SK-N-SH treated with all-trans-retinoic acid at 6 μM for 48 hours (cell line): Measurements from ENCODE around the gene SYPL1.

ENCODE experiments used
- GLIS3 ChIP-seq: fragments of 250-450 bp; sonication (Bioruptor Pico); IDR thresholded peaks from 2 replicates; pipeline ENCODE4 v1.5.0; 2020; ENCODE audit warnings: mild to moderate bottlenecking, moderate library complexity
- PATZ1 ChIP-seq: fragments of 250-450 bp; sonication (Bioruptor Pico); IDR thresholded peaks from 2 replicates; pipeline ENCODE4 v1.8.0; 2020; ENCODE audit warnings: mild to moderate bottlenecking, moderate library complexity, borderline replicate concordance
- ZFP30 ChIP-seq: fragments of 450-650 bp; formaldehyde crosslinking; IDR thresholded peaks from 2 replicates; pipeline ENCODE4 v1.5.0; 2022; ENCODE audit warnings: mild to moderate bottlenecking, moderate library complexity
- ZNF565 ChIP-seq: fragments of 450-650 bp; formaldehyde crosslinking; conservative IDR thresholded peaks from 2 replicates; pipeline ENCODE4 v1.5.0; 2020; ENCODE audit warnings: low read depth, mild to moderate bottlenecking, moderate library complexity

DNA sequence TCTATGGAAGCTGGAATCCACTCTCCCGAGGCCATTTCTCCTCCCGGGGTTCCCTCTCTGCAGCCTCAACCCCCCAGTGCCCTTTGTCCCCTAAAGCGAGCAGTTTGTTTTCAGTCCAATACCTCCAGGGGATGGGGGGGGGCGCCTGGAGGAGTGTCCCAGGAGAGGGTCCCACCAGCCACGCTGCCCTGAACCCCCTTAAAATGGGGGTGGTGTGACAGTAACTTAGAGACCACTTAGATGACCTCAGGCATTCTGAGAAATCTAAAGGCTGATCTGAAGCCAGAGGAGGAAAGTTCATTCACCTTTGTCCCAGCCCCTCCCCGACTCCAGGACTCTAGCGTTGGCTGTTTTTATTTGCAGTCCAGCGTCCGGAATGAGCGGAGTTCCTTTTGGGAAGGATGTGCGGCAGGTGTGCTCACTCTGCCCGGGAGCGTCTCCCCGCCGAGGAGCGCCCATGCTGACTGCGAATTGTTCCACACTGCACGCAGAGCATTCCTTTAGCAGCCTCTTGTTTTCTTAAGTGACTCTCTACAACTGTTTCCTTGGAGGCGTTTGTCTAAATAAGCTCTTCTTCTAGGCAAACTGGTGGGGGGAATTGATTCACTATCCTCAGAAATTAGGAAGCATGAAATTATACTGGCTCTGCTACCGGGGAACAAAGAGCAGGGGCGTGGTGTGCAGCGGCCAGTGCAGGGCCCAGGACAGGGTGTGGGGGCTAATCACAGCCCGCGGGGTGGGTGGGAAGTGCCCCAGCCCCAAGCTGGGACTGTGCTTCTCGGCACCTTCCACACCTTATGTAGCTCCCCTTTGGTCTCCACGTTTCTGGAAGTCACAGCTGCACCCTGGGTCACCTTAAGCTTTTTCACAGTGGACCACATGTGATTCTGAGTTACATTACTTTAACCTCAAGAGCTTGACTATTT, 46.3 kb downstream of the SYPL1 start:
- TF ChIP-seq GLIS3 (no peak), PATZ1 (CRISPR knock-in tag) (no peak), ZFP30 (CRISPR knock-in tag) (no peak), ZNF565 (CRISPR knock-in tag) (no peak)
